ENCODE data around the gene ULK2. TPM values are rescaled to one million over a fixed set of nuclear protein-coding genes. Genes with fewer than 3 reads are reported as not detected.

The ULK2 gene
- total RNA-seq, 4 donors from 2014 or later, result 31.6 to 54.8 (median 45.9) TPM

DNA sequence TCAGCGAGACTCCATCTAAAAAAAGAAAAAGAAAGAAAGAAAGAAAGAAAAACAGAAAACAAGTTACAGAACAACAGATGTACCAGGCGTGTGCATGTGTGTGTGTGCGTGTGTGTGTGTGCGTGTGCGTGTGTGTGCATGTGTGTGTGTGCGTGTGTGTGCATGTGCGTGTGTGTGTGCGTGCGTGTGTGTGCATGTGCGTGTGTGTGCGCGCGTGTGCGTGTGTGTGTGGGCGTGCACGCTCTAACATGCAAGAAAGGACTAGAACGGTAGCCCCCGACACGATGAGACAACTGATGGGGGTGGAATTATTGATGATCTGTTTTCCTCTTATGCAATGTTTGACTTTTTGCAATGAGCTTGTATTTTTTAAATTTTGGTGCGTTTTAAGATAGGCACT lies 121.2 kb downstream of the ULK2 start:
- no peak for TF ChIP-seq EP300 (IDR thresholded peaks at IDR 0.05)
- no peak for TF ChIP-seq POLR2A (IDR thresholded peaks at IDR 0.05)
- TF ChIP-seq, protein P1, sequence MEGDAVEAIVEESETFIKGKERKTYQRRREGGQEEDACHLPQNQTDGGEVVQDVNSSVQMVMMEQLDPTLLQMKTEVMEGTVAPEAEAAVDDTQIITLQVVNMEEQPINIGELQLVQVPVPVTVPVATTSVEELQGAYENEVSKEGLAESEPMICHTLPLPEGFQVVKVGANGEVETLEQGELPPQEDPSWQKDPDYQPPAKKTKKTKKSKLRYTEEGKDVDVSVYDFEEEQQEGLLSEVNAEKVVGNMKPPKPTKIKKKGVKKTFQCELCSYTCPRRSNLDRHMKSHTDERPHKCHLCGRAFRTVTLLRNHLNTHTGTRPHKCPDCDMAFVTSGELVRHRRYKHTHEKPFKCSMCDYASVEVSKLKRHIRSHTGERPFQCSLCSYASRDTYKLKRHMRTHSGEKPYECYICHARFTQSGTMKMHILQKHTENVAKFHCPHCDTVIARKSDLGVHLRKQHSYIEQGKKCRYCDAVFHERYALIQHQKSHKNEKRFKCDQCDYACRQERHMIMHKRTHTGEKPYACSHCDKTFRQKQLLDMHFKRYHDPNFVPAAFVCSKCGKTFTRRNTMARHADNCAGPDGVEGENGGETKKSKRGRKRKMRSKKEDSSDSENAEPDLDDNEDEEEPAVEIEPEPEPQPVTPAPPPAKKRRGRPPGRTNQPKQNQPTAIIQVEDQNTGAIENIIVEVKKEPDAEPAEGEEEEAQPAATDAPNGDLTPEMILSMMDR (IDR thresholded peaks at IDR 0.05), result no peak
- 92 to 93% methylated on average over 20 of the region's 20 CpGs for WGBS, 2 donors

DNA sequence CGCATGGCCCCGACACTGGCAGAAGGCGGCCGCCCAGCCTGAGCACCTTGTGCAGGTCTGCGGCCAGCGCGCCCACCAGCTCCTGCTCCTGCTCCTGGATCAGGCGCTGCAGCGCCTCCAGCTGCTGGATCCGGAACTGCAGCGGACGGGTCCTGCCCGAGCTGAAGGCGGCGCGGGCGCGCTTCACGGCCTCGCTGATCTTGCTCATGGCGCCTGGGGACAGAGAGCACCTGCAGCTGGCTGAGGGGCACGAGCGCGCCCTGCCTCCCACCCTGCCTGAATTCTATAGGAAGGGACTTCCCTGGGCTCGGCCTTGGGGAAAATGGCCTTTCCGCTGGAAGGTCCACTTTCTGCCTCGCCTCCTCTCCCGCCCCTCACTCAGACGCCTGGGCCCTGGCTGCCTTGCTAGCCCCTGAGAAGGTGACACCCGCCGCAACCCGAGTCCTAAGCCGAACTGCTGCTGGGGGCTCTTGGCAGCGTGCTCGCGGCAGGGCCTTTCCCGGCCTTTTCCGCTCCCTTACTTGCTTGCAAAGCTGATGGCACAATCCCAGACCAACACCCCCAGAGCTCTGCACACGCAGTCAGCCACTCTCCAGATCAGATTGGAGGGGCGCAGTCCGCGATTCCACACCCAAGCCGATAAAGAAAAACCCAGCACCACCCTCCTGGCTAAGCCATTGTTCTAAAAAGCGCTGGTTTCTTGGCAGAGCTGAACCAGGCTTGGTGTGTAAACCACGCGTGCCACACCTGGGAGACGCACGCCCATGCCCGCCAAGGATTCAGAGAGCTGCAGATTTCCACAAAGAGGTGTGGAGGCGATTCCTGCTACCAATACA lies 122.6 kb downstream of the ULK2 start:
- peak overlapping the region; percentile 33 to 67 (median 46) for H3K4me3 ChIP-seq
- H3K27me3 ChIP-seq, result no peaks in the 10 kb centered on the region
- TF ChIP-seq, protein P1 (IDR thresholded peaks at IDR 0.05), result peak; percentile 90 to 99 (median 93)
- no peak for TF ChIP-seq POLR2A (IDR thresholded peaks at IDR 0.05)
- TF ChIP-seq EP300 (IDR thresholded peaks at IDR 0.05), result peak in 1 of 2 donors; percentile 59
- peak overlapping the region; percentile 66 to 86 (median 72) for H3K27ac ChIP-seq
- DNase-seq (ENCODE audit: low spot score in 2 of 2), result peak; percentile 95 to 99
- WGBS, 2 donors, result 21 to 22% methylated on average over 44 to 48 of the region's 50 CpGs
- peaks cover 0 to 24% (median 12%) of the 10 kb centered on the region in 4 donors for H3K4me1 ChIP-seq
- H3K9me3 ChIP-seq, result no peaks in the 10 kb centered on the region
- no peaks in the 10 kb centered on the region for H3K36me3 ChIP-seq

More for the DNA sequence above, 121.2 kb downstream of the ULK2 start:
- no peak for DNase-seq (ENCODE audit: low spot score in 2 of 2)
- H3K4me3 ChIP-seq, result no peak overlapping the region
- H3K27me3 ChIP-seq, result no peaks in the 10 kb centered on the region
- H3K9me3 ChIP-seq, result no peaks in the 10 kb centered on the region
- H3K4me1 ChIP-seq, result peaks cover 0 to 24% (median 12%) of the 10 kb centered on the region in 4 donors
- no peaks in the 10 kb centered on the region for H3K36me3 ChIP-seq
- no peak overlapping the region for H3K27ac ChIP-seq

DNA sequence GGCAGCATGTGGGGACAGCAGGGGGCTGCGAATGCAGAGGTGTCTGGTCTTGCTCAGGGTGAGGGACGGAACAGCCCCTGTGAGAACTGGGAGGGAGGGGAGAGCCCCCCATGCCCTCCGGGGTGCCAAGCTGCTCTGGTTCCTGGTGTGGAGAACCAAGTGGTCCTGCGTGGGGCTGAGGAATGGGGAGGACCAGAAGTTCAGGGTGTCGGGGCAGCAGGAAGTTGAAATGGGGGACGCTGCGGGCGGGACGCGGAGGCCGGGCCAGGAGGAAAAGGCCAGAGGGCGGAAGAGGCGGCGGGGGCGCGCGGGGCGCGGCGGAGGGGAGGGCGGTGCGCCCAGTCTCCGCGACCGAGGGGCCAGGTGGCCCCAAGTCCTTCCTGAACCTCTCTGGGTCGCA lies 123.2 kb downstream of the ULK2 start:
- Histone ChIP-seq H3K27ac (peak overlapping the region; percentile 66 to 86 (median 72)), H3K36me3 (no peaks in the 10 kb centered on the region), H3K27me3 (no peaks in the 10 kb centered on the region), H3K4me3 (peak overlapping the region; percentile 33 to 67 (median 46)), H3K4me1 (peaks cover 0 to 24% (median 12%) of the 10 kb centered on the region in 4 donors), H3K9me3 (no peaks in the 10 kb centered on the region)
- 8% methylated on average over 26 of the region's 26 CpGs for WGBS, 2 donors
- no peak for DNase-seq (ENCODE audit: low spot score in 2 of 2)
- TF ChIP-seq, protein P1 (IDR thresholded peaks at IDR 0.05), result no peak
- TF ChIP-seq POLR2A (IDR thresholded peaks at IDR 0.05) (no peak), EP300 (IDR thresholded peaks at IDR 0.05) (no peak)

DNA sequence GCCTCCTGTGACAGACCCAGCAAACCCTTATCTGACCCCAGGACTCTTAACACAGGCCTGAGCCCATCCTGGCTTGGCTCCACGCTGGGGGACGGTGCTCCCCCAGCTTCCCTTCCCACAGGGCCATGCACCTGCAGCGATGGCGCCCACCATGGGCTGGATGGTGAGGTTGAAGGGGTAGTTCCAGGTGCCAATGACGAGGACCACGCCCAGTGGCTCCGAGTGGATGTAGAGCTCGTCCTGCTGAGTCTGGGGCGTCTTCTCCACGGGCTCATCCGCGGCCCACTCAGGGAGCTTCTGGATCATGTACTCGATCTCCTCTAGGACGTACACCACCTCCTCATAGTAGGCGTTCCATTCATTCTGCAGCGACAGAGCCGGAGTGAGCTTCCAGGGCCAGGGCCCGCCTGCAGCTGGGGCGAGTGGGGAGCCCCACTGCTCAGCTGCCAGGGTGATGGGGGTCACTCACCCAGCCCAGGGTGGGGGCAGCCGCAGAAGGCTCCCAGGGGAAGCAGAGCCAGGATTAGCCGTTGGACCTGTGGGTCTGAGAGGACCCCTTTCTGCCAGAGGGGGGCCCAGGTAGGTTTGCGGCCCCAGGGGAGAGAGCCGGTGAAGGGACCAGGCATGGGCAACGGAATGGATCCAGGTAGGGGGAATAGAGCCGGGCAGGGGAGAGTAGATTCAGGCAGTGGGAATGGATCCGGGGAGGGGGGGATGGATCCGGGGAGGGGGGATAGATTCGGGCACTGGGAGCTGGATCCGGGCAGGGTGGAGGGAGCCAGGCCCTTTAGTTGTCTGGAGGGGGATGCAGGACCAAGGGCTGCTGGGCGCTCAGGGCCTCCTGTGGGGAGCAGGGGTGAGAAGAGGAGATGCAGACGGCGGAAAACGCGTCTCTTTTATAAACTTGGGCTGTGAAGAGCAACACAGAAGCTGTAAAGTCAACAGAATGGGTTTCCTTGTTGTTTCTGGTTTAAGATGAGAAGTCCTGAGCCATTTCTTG lies 124.3 kb downstream of the ULK2 start:
- Histone ChIP-seq H3K4me3 (no peak overlapping the region), H3K9me3 (no peaks in the 10 kb centered on the region), H3K36me3 (no peaks in the 10 kb centered on the region), H3K27me3 (no peaks in the 10 kb centered on the region), H3K27ac (peak overlapping the region in 2 of 4 donors; percentile 10 to 86), H3K4me1 (peaks cover 0 to 17% (median 11%) of the 10 kb centered on the region in 4 donors)
- WGBS, 2 donors, result 90 to 94% methylated on average over 32 to 33 of the region's 34 CpGs
- no peak for DNase-seq (ENCODE audit: low spot score in 2 of 2)
- TF ChIP-seq EP300 (IDR thresholded peaks at IDR 0.05) (no peak), POLR2A (IDR thresholded peaks at IDR 0.05) (no peak)
- TF ChIP-seq, protein P1 (IDR thresholded peaks at IDR 0.05), result no peak
